SHP77 treated with DMSO at 0.1 percent for 48 hours (cell line): ENCODE results near the gene MLYCD.
"Not testable (repeated sequence)": the region's sequence is repeated elsewhere in the genome, so short reads cannot be mapped to it uniquely, and the experiment has no call there.

Experiments used
- DNase-seq: peaks from one replicate; lab custom pipeline; 2025; lab: John Stamatoyannopoulos, UW

MLYCD gene

GRCh38 chr16:83940630-83941378 is 41.9 kb downstream of the MLYCD start:
- no peak for DNase-seq

- DNase-seq, result not testable (repeated sequence)
Observed at GRCh38 chr16:83941546-83941945, 42.6 kb downstream of the MLYCD start.

GRCh38 chr16:83942074-83942473 is 43.2 kb downstream of the MLYCD start:
- no peak for DNase-seq

- no peak for DNase-seq
Observed at GRCh38 chr16:83942815-83943515, 44.0 kb downstream of the MLYCD start.

GRCh38 chr16:83943516-83944050 is 44.7 kb downstream of the MLYCD start:
- DNase-seq, result no peak

GRCh38 chr16:83945587-83945986 is 46.7 kb downstream of the MLYCD start:
- DNase-seq, result no peak

GRCh38 chr16:83946154-83946780 is 47.4 kb downstream of the MLYCD start:
- no peak for DNase-seq

- DNase-seq, result no peak
Observed at GRCh38 chr16:83946781-83947566, 48.1 kb downstream of the MLYCD start.

- no peak for DNase-seq
Observed at GRCh38 chr16:83947642-83948234, 48.8 kb downstream of the MLYCD start.

- no peak for DNase-seq
Observed at GRCh38 chr16:83948914-83949723, 50.2 kb downstream of the MLYCD start.

- no peak for DNase-seq
Observed at GRCh38 chr16:83949724-83950001, 50.7 kb downstream of the MLYCD start.

GRCh38 chr16:83950862-83951399 is 52.0 kb downstream of the MLYCD start:
- not testable (repeated sequence) for DNase-seq

- no peak for DNase-seq
Observed at GRCh38 chr16:83951544-83951943, 52.6 kb downstream of the MLYCD start.

- DNase-seq, result peak; percentile 73
Observed at GRCh38 chr16:83952587-83952939, 53.6 kb downstream of the MLYCD start.

- peak; percentile 84 for DNase-seq
Observed at GRCh38 chr16:83952940-83953795, 54.3 kb downstream of the MLYCD start, which contains the start of gene OSGIN1. OSGIN1 (plus strand) TSS chr16:83953240; CDS start chr16:83957672, 4,432 bp downstream.

GRCh38 chr16:83953796-83954576 is 55.1 kb downstream of the MLYCD start:
- DNase-seq, result peak; percentile 15

GRCh38 chr16:83954577-83955016 is 55.7 kb downstream of the MLYCD start:
- DNase-seq, result no peak

GRCh38 chr16:83955218-83956130 is 56.6 kb downstream of the MLYCD start:
- DNase-seq, result no peak
